H9 (cell line): Measurements from ENCODE around the gene GRIFIN. TPM values are rescaled to one million over a fixed set of nuclear protein-coding genes. Genes with fewer than 3 reads are reported as not detected.

ENCODE experiments used
- DNase-seq: peaks from one replicate; pipeline ENCODE4 v3.0.0-alpha.2; 2017
- H2AFZ ChIP-seq: one replicate; pipeline ENCODE4 v1.6.1; 2013; ENCODE audit warnings: mild to moderate bottlenecking, low read length, control low read depth, moderate library complexity
- H2AK5ac ChIP-seq: 2 replicates; pipeline ENCODE4 v1.6.1; 2013; ENCODE audit warnings: low read length, control low read depth, mixed read lengths; ENCODE audit not compliant: insufficient read length
- H2BK120ac ChIP-seq: one replicate; pipeline ENCODE4 v1.6.1; 2013; ENCODE audit warnings: low read depth, mild to moderate bottlenecking, low read length, control low read depth, inconsistent platforms; ENCODE audit not compliant: poor library complexity, severe bottlenecking
- H2BK12ac ChIP-seq: 2 replicates; pipeline ENCODE4 v1.6.1; 2013; ENCODE audit warnings: low read length, control low read depth, mixed read lengths, low read depth; ENCODE audit not compliant: insufficient read length
- H2BK15ac ChIP-seq: 2 replicates; pipeline ENCODE4 v1.6.1; 2013; ENCODE audit warnings: low read depth, low read length, control low read depth
- H2BK20ac ChIP-seq: one replicate; pipeline ENCODE4 v1.6.1; 2013; ENCODE audit warnings: low read depth, mild to moderate bottlenecking, low read length, control low read depth, inconsistent platforms; ENCODE audit not compliant: poor library complexity, severe bottlenecking
- H2BK5ac ChIP-seq: 2 replicates; pipeline ENCODE4 v1.6.1; 2013; ENCODE audit warnings: low read length, control low read depth, mixed read lengths; ENCODE audit not compliant: insufficient read length
- H3K14ac ChIP-seq: 2 replicates; pipeline ENCODE4 v1.6.1; 2013; ENCODE audit warnings: low read length, control low read depth; ENCODE audit not compliant: insufficient read depth
- H3K18ac ChIP-seq: 2 replicates; pipeline ENCODE4 v1.6.1; 2013; ENCODE audit warnings: low read depth, mild to moderate bottlenecking, mixed read lengths, low read length, control low read depth; ENCODE audit not compliant: insufficient read length
- H3K23ac ChIP-seq: 2 replicates; pipeline ENCODE4 v1.6.1; 2013; ENCODE audit warnings: low read length, control low read depth, mixed read lengths, low read depth; ENCODE audit not compliant: insufficient read length
- H3K23me2 ChIP-seq: 2 replicates; pipeline ENCODE4 v1.6.1; 2013; ENCODE audit warnings: low read depth, mild to moderate bottlenecking, mixed read lengths, low read length, control low read depth; ENCODE audit not compliant: insufficient read length, poor library complexity, severe bottlenecking
- H3K27ac ChIP-seq: 2 replicates; pipeline ENCODE4 v1.5.1; 2013; ENCODE audit warnings: low read length, control low read depth, mixed read lengths, low read depth; ENCODE audit not compliant: insufficient read length
- H3K27me3 ChIP-seq: 2 replicates; pipeline ENCODE4 v1.6.1; 2013; ENCODE audit warnings: low read length, control low read depth, inconsistent platforms; ENCODE audit not compliant: insufficient read depth
- H3K4ac ChIP-seq: 2 replicates; pipeline ENCODE4 v1.6.1; 2013; ENCODE audit warnings: low read depth, mild to moderate bottlenecking, control low read depth, inconsistent platforms, low read length, moderate library complexity
- H3K4me1 ChIP-seq: 2 replicates; pipeline ENCODE4 v1.6.1; 2013; ENCODE audit warnings: low read length, control low read depth, inconsistent platforms; ENCODE audit not compliant: insufficient read depth
- H3K4me2 ChIP-seq: 2 replicates; pipeline ENCODE4 v1.6.1; 2013; ENCODE audit warnings: low read length, control low read depth, mixed read lengths; ENCODE audit not compliant: insufficient read length, insufficient read depth
- H3K56ac ChIP-seq: 2 replicates; pipeline ENCODE4 v1.6.1; 2013; ENCODE audit warnings: low read depth, mild to moderate bottlenecking, mixed read lengths, low read length, control low read depth; ENCODE audit not compliant: insufficient read length
- H3K79me1 ChIP-seq: 2 replicates; pipeline ENCODE4 v1.6.1; 2013; ENCODE audit warnings: low read depth, mild to moderate bottlenecking, moderate library complexity, low read length, control low read depth, inconsistent platforms; ENCODE audit not compliant: insufficient read depth, poor library complexity, severe bottlenecking
- H3K79me2 ChIP-seq: 2 replicates; pipeline ENCODE4 v1.6.1; 2013; ENCODE audit warnings: low read length, control low read depth, inconsistent platforms; ENCODE audit not compliant: insufficient read depth
- H3K9ac ChIP-seq: 2 replicates; pipeline ENCODE4 v1.6.1; 2013; ENCODE audit warnings: low read length, control low read depth, mixed read lengths; ENCODE audit not compliant: insufficient read length; ENCODE audit errors: extremely low read depth
- H3K9me3 ChIP-seq: one replicate; pipeline ENCODE4 v1.6.1; 2013; ENCODE audit warnings: low read depth, low read length, inconsistent platforms; ENCODE audit not compliant: control insufficient read depth
- H3T11ph ChIP-seq: one replicate; pipeline ENCODE4 v1.6.1; 2013; ENCODE audit warnings: mild to moderate bottlenecking, low read length, control low read depth, inconsistent platforms
- H4K20me1 ChIP-seq: one replicate; pipeline ENCODE4 v1.6.1; 2013; ENCODE audit not compliant: control insufficient read depth, insufficient read length, insufficient read depth
- H4K5ac ChIP-seq: 2 replicates; pipeline ENCODE4 v1.6.1; 2013; ENCODE audit warnings: low read depth, mild to moderate bottlenecking, mixed read lengths, low read length, control low read depth; ENCODE audit not compliant: insufficient read length
- H4K8ac ChIP-seq: replicated peaks from 2 replicates; pipeline ENCODE4 v1.6.1; 2013; ENCODE audit warnings: low read length, control low read depth, mixed read lengths, low read depth; ENCODE audit not compliant: insufficient read length
- H4K91ac ChIP-seq: 2 replicates; pipeline ENCODE4 v1.6.1; 2013; ENCODE audit warnings: low read depth, mild to moderate bottlenecking, moderate library complexity, mixed read lengths, low read length, control low read depth; ENCODE audit not compliant: insufficient read length
- H3K27ac Mint-ChIP-seq, 3 experiments: 2 replicates in 2 of 3; 3 replicates in 1 of 3; pipeline ENCODE4 v1.8.0; 2020 to 2021; ENCODE audit warnings: mixed read lengths in 3 of 3, mild to moderate bottlenecking in 1 of 3, moderate library complexity in 1 of 3
- H3K27me3 Mint-ChIP-seq: 2 replicates; pipeline ENCODE4 v1.8.0; 2021; ENCODE audit warnings: low read depth, mild to moderate bottlenecking, moderate library complexity, mixed read lengths
- H3K36me3 Mint-ChIP-seq, 3 experiments: 2 replicates in 2 of 3; 3 replicates in 1 of 3; pipeline ENCODE4 v1.8.0; 2020 to 2021; ENCODE audit warnings: low read depth in 3 of 3, mixed read lengths in 3 of 3; ENCODE audit not compliant: insufficient read depth in 1 of 3
- H3K4me1 Mint-ChIP-seq, 2 experiments: 2 replicates each; pipeline ENCODE4 v1.8.0; 2020; ENCODE audit warnings: mixed read lengths in 2 of 2
- H3K4me3 Mint-ChIP-seq, 2 experiments: 2 replicates in 1 of 2; 3 replicates in 1 of 2; pipeline ENCODE4 v1.8.0; 2020 to 2021; ENCODE audit warnings: mild to moderate bottlenecking in 2 of 2, mixed read lengths in 2 of 2, moderate library complexity in 1 of 2
- H3K9me3 Mint-ChIP-seq, 2 experiments: 2 replicates in 1 of 2; 3 replicates in 1 of 2; pipeline ENCODE4 v1.8.0; 2020; ENCODE audit warnings: mild to moderate bottlenecking in 2 of 2, mixed read lengths in 2 of 2, moderate library complexity in 1 of 2
- CTCF ChIP-seq: fragments of 200-600 bp; sonication (generic); conservative IDR thresholded peaks from 3 replicates; pipeline ENCODE4 v1.8.0; 2021; ENCODE audit warnings: antibody characterized with exemption, mild to moderate bottlenecking
- WGBS: extraction: QIAGEN DNeasy Blood & Tissue Kit; methylation state at CpG from one replicate; pipeline ENCODE4 v1.1.7; 2013; ENCODE audit warnings: missing lambda C conversion rate, low lambda C conversion rate, mixed read lengths; ENCODE audit not compliant: insufficient read length; ENCODE audit errors: extremely low coverage; 5-methylcytosine and 5-hydroxymethylcytosine counted together
- total RNA-seq: library from RNA; stranded (reverse); gene quantifications from 2 replicates; pipeline ENCODE4 v1.2.1, GENCODE V29; 2021

The GRIFIN gene
- total RNA-seq, 1 experiment from 2014 or later, result not detected

DNA sequence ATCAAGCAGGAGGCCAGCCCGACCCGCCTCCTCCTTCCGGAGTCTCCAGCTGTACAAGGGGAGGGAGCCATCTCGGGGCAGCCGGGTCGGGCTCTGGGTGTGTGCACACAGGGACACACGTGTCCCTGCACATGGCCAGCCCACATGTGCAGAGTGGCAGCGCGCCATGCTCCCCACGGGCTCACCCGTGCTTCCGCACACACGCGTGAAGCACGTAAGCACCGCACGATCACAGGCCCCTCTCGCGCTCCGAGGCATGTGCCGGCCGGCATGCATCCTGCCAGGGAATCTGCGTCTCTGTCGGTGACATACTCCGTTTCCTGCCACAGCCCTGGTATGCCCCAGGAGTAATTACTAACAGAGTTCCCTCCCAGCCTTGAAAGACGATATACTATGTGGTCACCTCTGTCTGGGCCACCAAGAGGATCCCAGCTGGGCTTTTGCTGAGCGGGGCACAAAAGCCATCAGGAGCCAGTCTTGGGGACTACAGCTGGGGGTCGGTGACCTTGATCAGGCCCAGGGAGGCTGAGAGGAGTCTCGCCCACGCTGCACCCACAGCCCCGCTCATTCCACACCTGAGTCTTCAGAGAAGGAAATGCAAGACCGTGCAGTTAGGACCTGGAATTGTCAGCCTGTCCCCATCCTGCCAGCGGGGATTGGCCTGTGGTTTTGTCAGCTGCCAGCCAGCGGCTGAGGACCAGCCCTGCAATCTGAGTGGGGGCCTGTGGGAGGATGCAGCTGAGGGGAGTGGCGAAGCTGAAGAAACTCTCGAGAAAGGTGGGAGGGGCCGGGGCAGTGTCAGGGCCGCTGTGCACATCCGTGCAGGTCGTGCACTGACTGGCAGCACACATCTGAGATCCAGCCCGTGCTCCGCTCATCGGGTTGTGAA, 32.4 kb upstream of the GRIFIN start:
- Histone ChIP-seq H3K4me1 (no peaks in the 10 kb centered on the region), H3K14ac (no peak overlapping the region), H2BK12ac (no peak overlapping the region), H3K4me2 (no peak overlapping the region), H4K20me1 (no peaks in the 10 kb centered on the region), H3K9ac (no peak overlapping the region), H4K8ac (no peak overlapping the region), H2BK15ac (no peak overlapping the region), H4K91ac (no peak overlapping the region), H4K5ac (no peak overlapping the region), H3K79me1 (no peaks in the 10 kb centered on the region), H3K27ac (no peak overlapping the region), H3K27me3 (no peaks in the 10 kb centered on the region), H3K79me2 (no peaks in the 10 kb centered on the region), H3K23ac (no peak overlapping the region), H3T11ph (no peak overlapping the region), H3K4ac (no peak overlapping the region), H3K23me2 (no peaks in the 10 kb centered on the region), H2BK5ac (no peak overlapping the region), H2AK5ac (no peak overlapping the region), H2BK120ac (no peak overlapping the region), H3K18ac (no peak overlapping the region), H3K56ac (no peak overlapping the region), H2BK20ac (no peak overlapping the region), H3K9me3 (no peaks in the 10 kb centered on the region), H2AFZ (no peak overlapping the region)
- no peak for TF ChIP-seq CTCF
- Mint-ChIP-seq H3K27ac (peak overlapping the region in 1 of 3 experiments; percentile 40; a peak in 2 of 7 replicates), H3K4me1 (peaks cover 13 to 36% of the 10 kb centered on the region in 2 experiments), H3K27me3 (no peaks in the 10 kb centered on the region), H3K9me3 (no peaks in the 10 kb centered on the region; a peak in 1 of 5 replicates), H3K36me3 (no peaks in the 10 kb centered on the region), H3K4me3 (no peak overlapping the region)
- no peak for DNase-seq
- WGBS, result no CpG with 5 or more reads among the region's 43 CpGs
